RWPE2 (cell line): ENCODE measurements around the gene ATP1B4.

Experiments used
- ATAC-seq: fragments of 200-7000 bp; cut with Tn5 transposase; 3 replicates; pipeline ENCODE4 v1.9.1; 2021; ENCODE audit warnings: low read depth
- DNase-seq: peaks from one replicate; pipeline ENCODE4 v3.0.0-alpha.2; 2020; ENCODE audit warnings: low spot score
- H3K27ac ChIP-seq: fragments of 450-650 bp; 2 replicates; pipeline ENCODE4 v1.5.1; 2017; ENCODE audit warnings: mild to moderate bottlenecking; ENCODE audit not compliant: poor library complexity, severe bottlenecking
- H3K27me3 ChIP-seq: fragments of 250-450 bp; sonication (Bioruptor Pico); 2 replicates; pipeline ENCODE4 v1.5.1; 2021; ENCODE audit warnings: mild to moderate bottlenecking, moderate library complexity; ENCODE audit not compliant: insufficient read depth, poor library complexity, severe bottlenecking
- H3K36me3 ChIP-seq: fragments of 250-450 bp; sonication (Bioruptor Pico); 2 replicates; pipeline ENCODE4 v1.5.1; 2020; ENCODE audit warnings: low read depth, mild to moderate bottlenecking, moderate library complexity
- H3K4me1 ChIP-seq: fragments of 250-450 bp; sonication (Bioruptor Pico); 2 replicates; pipeline ENCODE4 v1.5.1; 2021; ENCODE audit warnings: mild to moderate bottlenecking, moderate library complexity; ENCODE audit not compliant: insufficient read depth, poor library complexity, severe bottlenecking
- H3K4me3 ChIP-seq: fragments of 250-450 bp; sonication (Bioruptor Pico); 2 replicates; pipeline ENCODE4 v1.5.1; 2021; ENCODE audit warnings: mild to moderate bottlenecking, moderate library complexity; ENCODE audit not compliant: severe bottlenecking
- H3K9me3 ChIP-seq: fragments of 250-450 bp; sonication (Bioruptor Pico); 2 replicates; pipeline ENCODE4 v1.5.1; 2021; ENCODE audit warnings: mild to moderate bottlenecking, moderate library complexity; ENCODE audit not compliant: severe bottlenecking
- CTCF ChIP-seq: fragments of 450-650 bp; IDR thresholded peaks from one replicate; pipeline ENCODE4 v1.5.1; 2017; ENCODE audit warnings: mild to moderate bottlenecking, moderate library complexity; ENCODE audit not compliant: poor library complexity, severe bottlenecking

The ATP1B4 gene

GRCh38 chrX:120357186-120357585, 4.7 kb upstream of the ATP1B4 start:
- no peaks in the 10 kb centered on the region for H3K4me1 ChIP-seq
- H3K27me3 ChIP-seq: no peaks in the 10 kb centered on the region
- no peak for TF ChIP-seq CTCF
- no peaks in the 10 kb centered on the region for H3K36me3 ChIP-seq
- no peak overlapping the region for H3K27ac ChIP-seq
- ATAC-seq (no peak), DNase-seq (no peak)
- H3K4me3 ChIP-seq: no peak overlapping the region
- H3K9me3 ChIP-seq: no peaks in the 10 kb centered on the region

- DNase-seq (no peak), ATAC-seq (peak; percentile 85)
Measured at GRCh38 chrX:120358737-120359456, 3.0 kb upstream of the ATP1B4 start.

GRCh38 chrX:120365320-120365719, 3.4 kb downstream of the ATP1B4 start:
- H3K27ac ChIP-seq: no peak overlapping the region
- ATAC-seq (no peak), DNase-seq (no peak)
- H3K4me1 ChIP-seq: no peaks in the 10 kb centered on the region
- no peak overlapping the region for H3K4me3 ChIP-seq
- H3K27me3 ChIP-seq: no peaks in the 10 kb centered on the region
- no peaks in the 10 kb centered on the region for H3K9me3 ChIP-seq
- no peaks in the 10 kb centered on the region for H3K36me3 ChIP-seq
- TF ChIP-seq CTCF: no peak

More at GRCh38 chrX:120358737-120359456, 3.0 kb upstream of the ATP1B4 start:
- Histone ChIP-seq H3K4me1 (no peaks in the 10 kb centered on the region), H3K27me3 (no peaks in the 10 kb centered on the region), H3K9me3 (no peaks in the 10 kb centered on the region), H3K27ac (no peak overlapping the region), H3K4me3 (no peak overlapping the region), H3K36me3 (no peaks in the 10 kb centered on the region)
- no peak for TF ChIP-seq CTCF

- Histone ChIP-seq H3K36me3 (no peaks in the 10 kb centered on the region), H3K4me1 (no peaks in the 10 kb centered on the region), H3K27ac (no peak overlapping the region), H3K4me3 (no peak overlapping the region), H3K9me3 (no peaks in the 10 kb centered on the region), H3K27me3 (no peaks in the 10 kb centered on the region)
- no peak for TF ChIP-seq CTCF
- no peak for DNase-seq
- no peak for ATAC-seq
Measured at GRCh38 chrX:120365968-120366367, 4.1 kb downstream of the ATP1B4 start.

- ATAC-seq (no peak), DNase-seq (no peak)
- Histone ChIP-seq H3K36me3 (no peaks in the 10 kb centered on the region), H3K27me3 (no peaks in the 10 kb centered on the region), H3K9me3 (no peaks in the 10 kb centered on the region), H3K4me3 (no peak overlapping the region), H3K27ac (no peak overlapping the region), H3K4me1 (no peaks in the 10 kb centered on the region)
- no peak for TF ChIP-seq CTCF
Measured at GRCh38 chrX:120366794-120367193, 4.9 kb downstream of the ATP1B4 start.
